ENCODE data around the gene LCE3A.

DNA sequence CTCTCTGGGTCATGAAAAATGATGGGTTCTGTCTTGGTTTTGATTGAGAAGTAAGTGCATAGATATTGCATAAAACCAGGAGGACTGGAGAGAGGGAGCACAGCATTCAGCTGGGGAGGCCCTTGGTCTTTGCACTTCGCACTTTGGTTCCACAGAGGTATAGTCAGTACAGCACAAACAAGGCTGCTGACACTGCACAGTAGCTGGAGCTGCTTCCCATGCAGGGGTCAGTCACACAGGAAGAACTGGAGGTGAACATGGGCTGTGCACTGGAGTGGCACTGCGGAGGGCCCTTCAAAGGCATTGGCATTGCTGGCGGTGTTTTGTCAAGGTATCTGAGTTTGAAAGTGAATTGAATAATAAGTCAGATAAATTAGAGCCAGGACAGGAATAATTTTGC is 35.7 kb upstream of the LCE3A start:
- TF ChIP-seq, protein P1, sequence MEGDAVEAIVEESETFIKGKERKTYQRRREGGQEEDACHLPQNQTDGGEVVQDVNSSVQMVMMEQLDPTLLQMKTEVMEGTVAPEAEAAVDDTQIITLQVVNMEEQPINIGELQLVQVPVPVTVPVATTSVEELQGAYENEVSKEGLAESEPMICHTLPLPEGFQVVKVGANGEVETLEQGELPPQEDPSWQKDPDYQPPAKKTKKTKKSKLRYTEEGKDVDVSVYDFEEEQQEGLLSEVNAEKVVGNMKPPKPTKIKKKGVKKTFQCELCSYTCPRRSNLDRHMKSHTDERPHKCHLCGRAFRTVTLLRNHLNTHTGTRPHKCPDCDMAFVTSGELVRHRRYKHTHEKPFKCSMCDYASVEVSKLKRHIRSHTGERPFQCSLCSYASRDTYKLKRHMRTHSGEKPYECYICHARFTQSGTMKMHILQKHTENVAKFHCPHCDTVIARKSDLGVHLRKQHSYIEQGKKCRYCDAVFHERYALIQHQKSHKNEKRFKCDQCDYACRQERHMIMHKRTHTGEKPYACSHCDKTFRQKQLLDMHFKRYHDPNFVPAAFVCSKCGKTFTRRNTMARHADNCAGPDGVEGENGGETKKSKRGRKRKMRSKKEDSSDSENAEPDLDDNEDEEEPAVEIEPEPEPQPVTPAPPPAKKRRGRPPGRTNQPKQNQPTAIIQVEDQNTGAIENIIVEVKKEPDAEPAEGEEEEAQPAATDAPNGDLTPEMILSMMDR (conservative IDR thresholded peaks at IDR 0.05; ENCODE audit: low read depth, low read length), result no peak
- TF ChIP-seq RCOR1 (IDR thresholded peaks at IDR 0.05; ENCODE audit: insufficient replicate concordance, low read length), result no peak
- TF ChIP-seq POLR2A (IDR thresholded peaks at IDR 0.05; ENCODE audit: low read depth, low read length), result no peak
- TF ChIP-seq CEBPB (IDR thresholded peaks at IDR 0.05; ENCODE audit: low read depth, low read length), result no peak
- TF ChIP-seq MXI1 (IDR thresholded peaks at IDR 0.05; ENCODE audit: borderline replicate concordance, low read depth, low read length), result no peak
- TF ChIP-seq MAFK (IDR thresholded peaks at IDR 0.05; ENCODE audit: low read depth, low read length), result no peak
- TF ChIP-seq, protein P2, sequence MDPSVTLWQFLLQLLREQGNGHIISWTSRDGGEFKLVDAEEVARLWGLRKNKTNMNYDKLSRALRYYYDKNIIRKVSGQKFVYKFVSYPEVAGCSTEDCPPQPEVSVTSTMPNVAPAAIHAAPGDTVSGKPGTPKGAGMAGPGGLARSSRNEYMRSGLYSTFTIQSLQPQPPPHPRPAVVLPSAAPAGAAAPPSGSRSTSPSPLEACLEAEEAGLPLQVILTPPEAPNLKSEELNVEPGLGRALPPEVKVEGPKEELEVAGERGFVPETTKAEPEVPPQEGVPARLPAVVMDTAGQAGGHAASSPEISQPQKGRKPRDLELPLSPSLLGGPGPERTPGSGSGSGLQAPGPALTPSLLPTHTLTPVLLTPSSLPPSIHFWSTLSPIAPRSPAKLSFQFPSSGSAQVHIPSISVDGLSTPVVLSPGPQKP (IDR thresholded peaks at IDR 0.05; ENCODE audit: borderline replicate concordance, low read depth, low read length), result no peak
- TF ChIP-seq RFX5 (IDR thresholded peaks at IDR 0.05; ENCODE audit: low read depth, low read length), result no peak
- TF ChIP-seq RAD21 (IDR thresholded peaks at IDR 0.05; ENCODE audit: low read length), result no peak
- no peak for TF ChIP-seq FOS (IDR thresholded peaks at IDR 0.05; ENCODE audit: low read depth, low read length)
- TF ChIP-seq SMC3 (IDR thresholded peaks at IDR 0.05; ENCODE audit: low read depth, low read length), result no peak
- TF ChIP-seq BHLHE40 (IDR thresholded peaks at IDR 0.05; ENCODE audit: low read depth, low read length), result no peak
